ENCODE measurements around the gene TRIM73.
"Not testable (repeated sequence)": the region's sequence is repeated elsewhere in the genome, so short reads cannot be mapped to it uniquely, and the experiment has no call there.

Gene TRIM73

GRCh38 chr7:75395329-75395728 lies at the start of gene TRIM73:
TRIM73 (plus strand) TSS chr7:75395629; CDS start chr7:75398934, 3,305 bp downstream.
- not testable (repeated sequence) for DNase-seq (ENCODE audit: low read depth in 2 of 2)

DNA sequence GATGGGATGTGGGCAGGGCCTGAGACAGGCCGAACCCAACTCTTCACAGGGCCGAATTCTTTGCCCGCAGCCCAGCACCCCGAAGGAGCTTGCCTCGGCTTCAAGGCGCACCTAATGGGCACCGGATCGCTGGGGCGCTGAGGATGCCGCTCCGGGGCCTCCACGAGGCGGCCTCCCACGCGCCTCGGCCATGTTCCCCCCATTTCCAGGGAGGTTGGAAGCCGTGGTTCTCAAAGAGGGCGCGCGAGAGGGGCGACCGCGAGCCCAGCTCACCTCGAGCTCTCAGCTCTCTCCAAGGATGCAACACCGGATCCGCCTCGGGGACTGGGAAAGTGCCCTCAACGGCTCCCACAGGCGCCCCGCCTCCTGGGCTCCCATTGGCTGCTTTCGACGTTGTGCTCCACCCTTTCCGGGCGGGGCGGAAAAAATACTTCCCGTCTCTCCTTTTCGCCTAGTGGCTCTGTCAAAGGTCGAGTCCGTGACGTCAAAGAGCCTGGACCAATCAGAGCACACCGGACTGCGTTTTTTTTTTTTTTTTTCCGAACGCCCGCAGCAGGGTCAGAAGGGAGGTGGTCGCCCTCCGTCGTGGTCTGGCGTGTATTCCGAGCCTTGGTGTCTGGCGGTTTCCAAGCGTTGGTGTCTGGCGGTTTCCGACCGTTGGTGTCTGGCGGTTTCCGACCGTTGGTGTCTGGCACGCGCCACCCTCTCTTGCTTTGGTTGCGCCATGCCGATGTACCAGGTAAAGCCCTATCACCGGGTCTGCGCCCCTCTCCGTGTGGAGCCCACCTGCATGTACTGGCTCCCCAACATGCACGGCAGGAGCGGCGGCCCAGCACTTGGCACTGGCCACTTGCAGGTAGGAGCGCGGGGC lies 36.5 kb upstream of the TRIM73 start:
- DNase-seq (ENCODE audit: low read depth in 2 of 2): not testable (repeated sequence)

DNA sequence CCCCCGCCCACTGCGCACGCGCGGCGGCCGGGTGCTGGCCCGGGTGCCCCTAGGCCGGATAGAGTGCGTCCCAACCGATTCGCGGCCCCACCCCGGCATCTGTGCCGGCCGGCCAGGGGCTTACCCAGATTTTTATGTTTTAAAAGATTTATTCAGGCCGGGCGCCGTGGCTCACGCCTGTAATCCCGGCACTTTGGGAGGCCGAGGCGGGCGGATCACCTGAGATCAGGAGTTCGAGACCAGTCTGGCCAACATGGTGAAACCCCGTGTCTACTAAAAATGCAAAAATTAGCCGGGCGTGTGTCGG lies 35.9 kb upstream of the TRIM73 start:
- not testable (repeated sequence) for DNase-seq (ENCODE audit: low read depth in 2 of 2)

DNA sequence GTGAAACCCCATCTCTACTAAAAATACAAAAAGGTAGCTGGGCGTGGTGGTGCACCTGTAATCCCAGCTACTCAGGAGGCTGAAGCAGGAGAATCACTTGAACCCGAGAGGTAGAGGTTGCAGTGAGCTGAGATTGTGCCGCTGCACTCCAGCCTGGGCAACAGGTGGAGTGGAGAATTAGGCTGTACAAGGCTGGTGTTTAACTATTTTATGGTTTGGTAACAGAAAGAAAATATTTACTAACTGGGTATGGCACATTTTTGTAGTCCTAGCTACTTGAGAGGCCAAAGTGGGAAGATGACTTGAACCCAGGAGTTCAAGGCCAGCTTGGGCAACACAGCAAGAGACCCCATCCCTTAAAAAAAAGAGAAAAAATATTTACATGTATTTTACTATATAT lies 31.4 kb upstream of the TRIM73 start:
- DNase-seq (ENCODE audit: low read depth in 2 of 2): not testable (repeated sequence)

DNA sequence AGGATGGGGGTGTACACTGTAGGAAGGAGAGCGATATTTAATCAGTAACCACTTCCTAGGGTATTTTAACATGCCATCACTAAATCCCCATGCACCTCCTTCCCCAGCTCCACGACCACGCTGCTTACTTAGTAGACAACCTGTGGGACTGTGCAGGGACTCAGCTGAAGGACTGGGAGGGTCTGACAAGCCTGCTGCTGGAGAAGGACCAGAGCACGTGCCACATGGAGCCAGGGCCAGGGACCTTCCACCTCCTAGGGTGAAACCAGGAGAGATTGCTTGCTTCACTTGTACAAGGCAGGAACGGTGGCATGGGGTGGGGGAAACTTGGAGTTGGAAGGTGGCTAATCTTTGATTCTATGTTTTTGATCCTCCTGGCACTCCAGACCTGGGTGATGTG lies 28.8 kb upstream of the TRIM73 start:
- not testable (repeated sequence) for DNase-seq (ENCODE audit: low read depth in 2 of 2)

GRCh38 chr7:75367313-75367712 lies 28.1 kb upstream of the TRIM73 start:
- DNase-seq (ENCODE audit: low read depth in 2 of 2): not testable (repeated sequence)

GRCh38 chr7:75374144-75374518 lies 21.3 kb upstream of the TRIM73 start:
- not testable (repeated sequence) for DNase-seq (ENCODE audit: low read depth in 2 of 2)

- not testable (repeated sequence) for DNase-seq (ENCODE audit: low read depth in 2 of 2)
These were observed 20.7 kb upstream of the TRIM73 start for GRCh38 chr7:75374519-75375317.

DNA sequence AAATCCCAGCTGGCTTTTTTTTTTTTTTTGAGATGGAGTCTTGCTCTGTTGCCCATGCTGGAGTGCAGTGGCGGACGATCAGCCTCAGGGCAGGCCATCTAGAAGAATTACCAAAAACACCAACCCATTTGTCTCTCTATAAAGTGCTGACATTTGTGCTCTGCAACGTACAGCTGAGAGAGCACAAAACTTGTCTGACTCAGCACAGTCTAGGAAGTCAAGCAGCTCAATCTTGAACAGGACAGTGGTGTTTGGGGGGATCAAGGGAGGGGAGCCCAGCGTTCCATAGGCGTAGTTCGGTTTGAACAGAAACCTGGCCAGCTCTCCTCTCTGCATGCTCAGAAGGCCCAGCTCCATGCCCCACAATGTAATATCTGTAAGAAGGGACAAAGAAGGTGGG lies 2.2 kb upstream of the TRIM73 start:
- DNase-seq (ENCODE audit: low read depth in 2 of 2): not testable (repeated sequence)

DNA sequence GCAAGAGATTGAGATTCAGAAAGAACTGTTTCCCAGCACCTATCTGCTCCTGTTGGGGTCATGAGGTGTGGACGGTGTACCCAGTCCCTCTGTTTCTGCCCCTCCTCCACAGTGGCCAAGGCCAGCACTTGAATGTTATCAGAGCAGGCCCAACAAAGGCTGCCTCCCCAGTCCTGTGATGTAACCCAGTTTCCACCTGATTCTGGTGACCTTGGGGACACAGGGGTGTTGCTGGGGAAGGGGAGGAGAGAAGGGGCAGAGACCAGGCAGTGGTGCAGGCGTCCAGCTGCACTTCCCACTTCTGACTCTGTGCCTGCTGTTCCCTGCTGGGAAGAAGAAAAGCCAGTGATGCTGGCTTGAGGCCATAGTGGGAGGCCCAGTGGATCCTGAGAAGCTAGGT lies 2.4 kb downstream of the TRIM73 start:
- DNase-seq (ENCODE audit: low read depth in 2 of 2): not testable (repeated sequence)

DNA sequence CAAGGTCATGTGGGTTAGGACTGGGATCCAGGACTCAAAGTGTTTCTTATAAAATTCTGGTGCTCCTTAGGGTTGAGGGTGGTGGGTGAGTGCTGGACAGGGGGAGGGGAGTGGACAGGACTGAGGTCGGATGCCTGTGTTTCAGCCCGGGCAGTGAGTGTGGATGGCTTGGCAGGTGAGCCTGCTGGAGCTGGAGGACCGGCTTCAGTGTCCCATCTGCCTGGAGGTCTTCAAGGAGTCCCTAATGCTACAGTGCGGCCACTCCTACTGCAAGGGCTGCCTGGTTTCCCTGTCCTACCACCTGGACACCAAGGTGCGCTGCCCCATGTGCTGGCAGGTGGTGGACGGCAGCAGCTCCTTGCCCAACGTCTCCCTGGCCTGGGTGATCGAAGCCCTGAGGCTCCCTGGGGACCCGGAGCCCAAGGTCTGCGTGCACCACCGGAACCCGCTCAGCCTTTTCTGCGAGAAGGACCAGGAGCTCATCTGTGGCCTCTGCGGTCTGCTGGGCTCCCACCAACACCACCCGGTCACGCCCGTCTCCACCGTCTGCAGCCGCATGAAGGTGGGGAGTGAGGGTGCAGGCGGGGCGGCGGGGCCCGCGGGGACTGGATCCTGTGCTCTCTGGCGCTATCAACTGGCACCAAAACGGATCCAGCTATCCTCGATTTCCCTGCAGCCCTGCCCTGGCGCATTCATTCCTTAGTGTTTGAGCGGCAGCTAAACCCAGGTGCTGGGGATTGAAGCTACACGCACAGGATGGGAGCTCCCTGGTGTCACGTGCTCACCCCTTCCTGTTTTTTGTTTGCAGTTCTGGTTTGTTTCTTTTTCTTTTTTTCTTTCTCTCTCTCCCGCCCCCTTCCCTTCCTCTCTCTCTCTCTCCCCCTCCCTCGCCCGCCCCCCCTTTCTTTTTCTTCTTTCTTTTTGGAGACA lies 3.6 kb downstream of the TRIM73 start:
- not testable (repeated sequence) for DNase-seq (ENCODE audit: low read depth in 2 of 2)

DNA sequence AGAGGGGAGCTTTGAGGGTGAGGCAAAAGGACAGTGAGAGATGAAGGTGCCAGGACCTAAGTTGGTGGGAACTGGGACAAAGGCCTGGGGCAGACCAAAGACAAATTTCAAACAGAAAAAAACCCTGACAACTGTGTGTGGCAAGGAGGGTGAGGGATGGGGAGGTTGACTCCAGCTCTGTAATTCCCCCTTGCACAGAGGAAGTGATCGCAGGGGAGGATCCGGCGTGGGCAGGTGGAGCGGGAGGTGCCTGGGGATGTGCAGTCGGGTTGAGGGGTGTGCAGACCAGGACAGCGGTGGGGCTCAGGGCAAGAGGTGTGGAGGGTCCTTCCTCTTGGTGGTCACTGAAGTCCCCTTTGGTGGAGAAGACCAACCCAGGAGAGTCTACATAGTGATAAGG lies 5.1 kb downstream of the TRIM73 start:
- DNase-seq (ENCODE audit: low read depth in 2 of 2): not testable (repeated sequence)

DNA sequence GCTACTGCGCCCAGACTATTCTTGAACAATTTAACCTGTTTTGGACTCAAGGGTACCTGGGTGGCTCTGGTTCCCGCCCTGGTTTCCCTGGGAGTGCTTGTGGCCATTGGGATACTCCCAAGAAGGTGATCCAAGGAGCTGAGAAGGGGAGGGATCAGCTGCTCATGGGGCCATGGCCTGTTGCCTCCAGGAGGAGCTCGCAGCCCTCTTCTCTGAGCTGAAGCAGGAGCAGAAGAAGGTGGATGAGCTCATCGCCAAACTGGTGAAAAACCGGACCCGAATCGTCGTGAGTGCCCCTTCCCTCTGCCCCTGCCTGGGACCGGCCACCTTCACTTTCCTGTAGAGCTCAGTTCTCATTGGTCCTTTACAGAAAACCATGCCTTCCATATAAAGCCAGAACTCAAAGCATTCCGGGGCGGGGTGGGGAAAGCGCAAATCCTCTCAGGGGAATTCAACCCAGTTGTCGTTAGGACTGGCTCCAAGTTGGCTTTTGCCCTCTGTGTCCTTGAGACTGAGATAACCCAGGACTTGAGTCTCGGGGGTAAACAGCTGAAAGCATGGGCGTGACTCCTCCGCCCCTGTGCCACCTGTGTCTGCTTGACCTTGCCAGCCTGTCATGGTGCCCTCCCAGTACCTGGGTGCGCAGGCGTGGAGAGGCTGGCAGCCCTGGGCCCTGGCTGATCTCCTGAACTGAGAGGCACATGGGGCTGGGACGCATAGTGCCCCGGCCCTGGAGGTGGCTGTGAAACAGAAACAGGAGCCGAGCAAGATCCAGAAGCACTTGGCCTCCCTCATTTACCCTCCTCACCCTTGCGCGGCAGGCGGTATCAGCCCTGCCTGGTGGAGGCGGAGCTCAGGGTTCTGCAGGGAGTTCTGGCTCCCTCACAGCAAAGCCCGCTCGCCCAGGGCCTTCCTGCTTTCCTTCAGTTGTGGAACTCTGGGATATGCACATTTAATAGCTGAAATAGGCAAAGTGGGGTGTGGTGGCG lies 8.3 kb downstream of the TRIM73 start:
- DNase-seq (ENCODE audit: low read depth in 2 of 2): not testable (repeated sequence)

DNA sequence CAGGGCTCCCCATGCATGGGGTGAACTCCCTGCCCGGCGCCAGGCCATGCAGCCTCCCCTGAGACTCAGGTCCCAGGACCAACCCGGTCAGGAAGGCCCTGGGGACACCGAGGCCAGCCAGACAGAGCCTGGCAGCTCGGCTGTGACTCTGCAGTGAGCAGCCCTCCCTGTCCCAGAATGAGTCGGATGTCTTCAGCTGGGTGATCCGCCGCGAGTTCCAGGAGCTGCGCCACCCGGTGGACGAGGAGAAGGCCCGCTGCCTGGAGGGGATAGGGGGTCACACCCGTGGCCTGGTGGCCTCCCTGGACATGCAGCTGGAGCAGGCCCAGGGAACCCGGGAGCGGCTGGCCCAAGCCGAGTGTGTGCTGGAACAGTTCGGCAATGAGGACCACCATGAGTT lies 9.2 kb downstream of the TRIM73 start:
- not testable (repeated sequence) for DNase-seq (ENCODE audit: low read depth in 2 of 2)

- DNase-seq (ENCODE audit: low read depth in 2 of 2): not testable (repeated sequence)
These were observed 14.7 kb downstream of the TRIM73 start for GRCh38 chr7:75409880-75410822.

- not testable (repeated sequence) for DNase-seq (ENCODE audit: low read depth in 2 of 2)
These were observed 15.4 kb downstream of the TRIM73 start for GRCh38 chr7:75410823-75411173.

DNA sequence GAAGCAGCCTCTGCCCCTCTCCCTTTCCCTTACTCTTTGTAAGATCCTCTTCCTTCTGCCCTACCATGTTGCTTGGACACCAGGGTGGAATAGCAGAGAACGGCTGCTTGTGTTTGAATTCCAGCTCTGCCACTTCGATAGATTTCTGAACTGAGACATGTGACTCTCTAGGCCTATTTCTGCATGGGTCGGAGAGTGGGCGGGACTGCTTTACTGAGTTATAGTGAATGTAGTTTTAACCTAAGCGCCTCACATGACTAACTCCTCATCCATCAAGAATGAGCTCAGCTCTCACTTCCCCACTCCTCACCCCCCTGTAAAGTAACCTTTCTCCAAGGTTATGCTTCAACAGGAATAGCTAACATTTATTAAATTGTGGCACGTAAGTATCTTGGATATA lies 18.8 kb downstream of the TRIM73 start:
- not testable (repeated sequence) for DNase-seq (ENCODE audit: low read depth in 2 of 2)

DNA sequence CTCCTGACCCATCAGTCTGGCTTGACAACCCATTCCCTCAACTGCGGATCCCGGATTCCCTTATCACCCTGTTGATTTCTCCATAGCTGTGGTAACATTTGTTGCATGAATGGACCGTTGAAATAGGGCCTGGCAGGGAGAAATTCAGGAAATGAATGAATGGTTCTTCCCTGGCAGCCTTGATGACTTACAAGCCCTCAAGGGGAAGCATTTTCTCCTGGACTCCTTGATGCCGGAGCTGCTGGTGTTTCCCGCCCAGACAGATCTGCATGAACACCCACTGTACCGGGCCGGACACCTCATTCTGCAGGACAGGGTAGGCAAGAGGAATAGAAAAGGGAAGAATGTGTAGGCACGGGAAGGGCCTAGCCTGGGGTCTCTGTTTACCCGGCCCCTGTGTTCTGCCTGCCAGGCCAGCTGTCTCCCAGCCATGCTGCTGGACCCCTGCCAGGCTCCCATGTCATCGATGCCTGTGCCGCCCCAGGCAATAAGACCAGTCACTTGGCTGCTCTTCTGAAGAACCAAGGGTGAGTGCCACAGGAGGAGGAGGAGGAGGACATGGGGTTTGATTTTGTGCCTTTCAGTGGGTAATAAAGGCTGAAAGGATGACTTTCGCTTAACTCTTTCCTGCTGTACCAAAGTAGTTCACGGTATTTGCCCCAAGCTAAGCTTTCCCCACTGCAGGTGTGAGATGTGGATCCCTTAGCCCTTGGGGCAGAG lies 19.4 kb downstream of the TRIM73 start:
- not testable (repeated sequence) for DNase-seq (ENCODE audit: low read depth in 2 of 2)

- DNase-seq (ENCODE audit: low read depth in 2 of 2): not testable (repeated sequence)
These were observed 20.0 kb downstream of the TRIM73 start for GRCh38 chr7:75415428-75415817.
